Measurements from ENCODE around the gene HPS4. TPM values are rescaled to one million over a fixed set of nuclear protein-coding genes. Genes with fewer than 3 reads are reported as not detected.

HPS4 gene
- total RNA-seq, 2 experiments from 2014 or later = 51.8 to 53.5 TPM

DNA sequence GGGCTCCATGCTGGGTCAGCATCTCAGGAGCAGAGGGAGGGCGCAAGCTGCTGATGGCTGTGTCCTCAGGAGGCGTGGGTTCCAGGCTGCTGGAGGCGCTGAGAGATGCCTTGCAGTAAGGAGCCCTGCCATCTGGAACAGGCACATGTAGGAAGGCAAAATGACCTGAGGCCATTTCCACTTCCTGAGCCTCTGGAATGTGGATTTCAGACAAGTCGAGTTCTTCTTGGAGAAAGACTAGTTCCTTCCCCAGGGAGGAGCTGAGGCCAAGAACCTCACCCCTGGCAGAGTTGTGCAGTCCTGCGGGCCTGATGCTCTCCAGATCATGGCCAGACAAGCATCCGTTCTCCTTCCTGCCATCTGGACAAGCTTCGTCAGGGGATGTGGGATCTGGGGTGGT, 19.3 kb downstream of the HPS4 start:
- no peak for DNase-seq
- H3K4me1 Mint-ChIP-seq (ENCODE audit: low read depth) = no peaks in the 10 kb centered on the region
- ChIA-PET CTCF (interaction anchor here (6.2 kb wide), 1 partner anchor 99 kb away, joined by 71 read pairs; no protein-coding TSS in a partner anchor), POLR2A (interaction anchor here (0.9 to 2.0 kb wide), 2 partner anchors 19 to 33 kb away, joined by 5 read pairs; partner anchors contain the start of genes HPS4 and SRRD)
- peaks cover 36% of the 10 kb centered on the region for H3K36me3 Mint-ChIP-seq (ENCODE audit: low read depth)
- H3K27ac Mint-ChIP-seq = no peak overlapping the region
- no peak overlapping the region for H3K4me3 Mint-ChIP-seq
- intact Hi-C loops (cut with micrococcal nuclease) = loop anchor here (5.0 kb wide), 1 partner anchor 67 kb away; no protein-coding TSS in a partner anchor
- ATAC-seq = no peak
- no peaks in the 10 kb centered on the region for H3K9me3 Mint-ChIP-seq
- H3K27me3 Mint-ChIP-seq = no peaks in the 10 kb centered on the region
- TF ChIP-seq, protein P1, sequence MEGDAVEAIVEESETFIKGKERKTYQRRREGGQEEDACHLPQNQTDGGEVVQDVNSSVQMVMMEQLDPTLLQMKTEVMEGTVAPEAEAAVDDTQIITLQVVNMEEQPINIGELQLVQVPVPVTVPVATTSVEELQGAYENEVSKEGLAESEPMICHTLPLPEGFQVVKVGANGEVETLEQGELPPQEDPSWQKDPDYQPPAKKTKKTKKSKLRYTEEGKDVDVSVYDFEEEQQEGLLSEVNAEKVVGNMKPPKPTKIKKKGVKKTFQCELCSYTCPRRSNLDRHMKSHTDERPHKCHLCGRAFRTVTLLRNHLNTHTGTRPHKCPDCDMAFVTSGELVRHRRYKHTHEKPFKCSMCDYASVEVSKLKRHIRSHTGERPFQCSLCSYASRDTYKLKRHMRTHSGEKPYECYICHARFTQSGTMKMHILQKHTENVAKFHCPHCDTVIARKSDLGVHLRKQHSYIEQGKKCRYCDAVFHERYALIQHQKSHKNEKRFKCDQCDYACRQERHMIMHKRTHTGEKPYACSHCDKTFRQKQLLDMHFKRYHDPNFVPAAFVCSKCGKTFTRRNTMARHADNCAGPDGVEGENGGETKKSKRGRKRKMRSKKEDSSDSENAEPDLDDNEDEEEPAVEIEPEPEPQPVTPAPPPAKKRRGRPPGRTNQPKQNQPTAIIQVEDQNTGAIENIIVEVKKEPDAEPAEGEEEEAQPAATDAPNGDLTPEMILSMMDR (IDR thresholded peaks at IDR 0.05) = no peak

DNA sequence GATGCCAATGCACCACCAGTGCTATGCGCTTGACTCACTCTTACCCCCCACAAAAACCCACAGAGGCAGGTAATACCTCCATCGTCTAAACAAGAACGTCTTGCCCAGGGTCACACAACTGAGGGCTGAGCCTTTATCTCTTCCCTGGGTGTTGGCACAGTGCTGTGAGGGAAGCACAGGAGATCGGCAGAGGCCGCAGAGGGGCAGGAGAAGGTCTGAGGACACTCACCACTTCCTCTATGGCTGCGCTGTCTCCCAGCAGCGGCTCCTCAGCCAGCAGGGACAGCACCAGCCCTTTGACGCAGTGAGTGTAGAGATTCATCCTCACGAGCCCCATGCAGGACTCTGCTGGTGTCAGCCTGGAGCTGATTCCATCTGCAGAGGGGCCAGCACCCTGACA, 19.9 kb downstream of the HPS4 start:
- intact Hi-C loops (cut with micrococcal nuclease) = loop anchor here (5.0 kb wide), 1 partner anchor 66 kb away; no protein-coding TSS in a partner anchor
- Mint-ChIP-seq H3K36me3 (ENCODE audit: low read depth) (peaks cover 31% of the 10 kb centered on the region), H3K9me3 (no peaks in the 10 kb centered on the region)

DNA sequence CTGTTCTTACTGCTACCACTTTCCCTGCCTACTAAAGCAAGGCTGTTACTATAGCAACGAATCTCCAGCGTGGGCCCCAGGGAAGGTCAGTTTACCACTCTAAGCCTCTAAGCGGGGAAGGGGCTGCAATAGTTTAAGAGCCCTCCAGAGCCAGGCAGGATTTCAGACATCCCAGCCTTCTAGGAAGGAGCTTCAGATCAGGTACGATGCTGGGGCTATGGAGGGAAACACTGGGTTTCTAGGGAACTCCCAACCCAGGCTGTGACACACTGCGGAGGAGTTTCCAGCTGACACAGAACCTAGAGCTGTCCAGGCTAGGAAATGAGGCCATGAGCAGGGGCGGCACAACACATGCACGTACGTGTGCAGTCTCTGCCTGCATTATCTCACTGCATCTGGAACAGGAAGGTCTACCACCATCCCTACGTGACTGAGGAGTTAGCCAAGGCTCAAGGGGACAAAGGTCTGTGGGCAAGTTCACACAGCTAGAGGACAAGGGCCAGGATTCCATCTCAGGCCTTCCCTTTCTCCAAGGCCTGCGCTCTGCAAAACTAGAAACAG, 20.4 kb downstream of the HPS4 start:
- ChIA-PET CTCF (interaction anchor here (4.0 to 6.2 kb wide), 3 partner anchors 17 to 98 kb away, joined by 48 to 71 read pairs (median 56); partner anchors contain the start of genes HPS4 and SRRD), POLR2A (no interaction called here)
- Mint-ChIP-seq H3K27me3 (no peaks in the 10 kb centered on the region), H3K4me1 (ENCODE audit: low read depth) (no peaks in the 10 kb centered on the region), H3K27ac (no peak overlapping the region), H3K4me3 (no peak overlapping the region), H3K9me3 (no peaks in the 10 kb centered on the region), H3K36me3 (ENCODE audit: low read depth) (peaks cover 26% of the 10 kb centered on the region)
- intact Hi-C loops (cut with micrococcal nuclease) = loop anchor here (5.0 kb wide), 1 partner anchor 66 kb away; no protein-coding TSS in a partner anchor
- DNase-seq (no peak), ATAC-seq (no peak)
- TF ChIP-seq, protein P1 (IDR thresholded peaks at IDR 0.05) = no peak

More for the DNA sequence above, 19.9 kb downstream of the HPS4 start:
- no peak for ATAC-seq
- H3K27me3 Mint-ChIP-seq = no peaks in the 10 kb centered on the region
- TF ChIP-seq, protein P1 (IDR thresholded peaks at IDR 0.05) = no peak
- no peak for DNase-seq
- no peak overlapping the region for H3K4me3 Mint-ChIP-seq
- CTCF ChIA-PET = interaction anchor here (4.1 to 6.2 kb wide), 2 partner anchors 16 to 99 kb away, joined by 48 to 71 read pairs; partner anchors contain the start of genes HPS4 and SRRD
- H3K27ac Mint-ChIP-seq = no peak overlapping the region
- H3K4me1 Mint-ChIP-seq (ENCODE audit: low read depth) = no peaks in the 10 kb centered on the region
- POLR2A ChIA-PET = interaction anchor here (0.9 to 2.0 kb wide), 2 partner anchors 20 to 32 kb away, joined by 5 read pairs; partner anchors contain the start of genes HPS4 and SRRD

DNA sequence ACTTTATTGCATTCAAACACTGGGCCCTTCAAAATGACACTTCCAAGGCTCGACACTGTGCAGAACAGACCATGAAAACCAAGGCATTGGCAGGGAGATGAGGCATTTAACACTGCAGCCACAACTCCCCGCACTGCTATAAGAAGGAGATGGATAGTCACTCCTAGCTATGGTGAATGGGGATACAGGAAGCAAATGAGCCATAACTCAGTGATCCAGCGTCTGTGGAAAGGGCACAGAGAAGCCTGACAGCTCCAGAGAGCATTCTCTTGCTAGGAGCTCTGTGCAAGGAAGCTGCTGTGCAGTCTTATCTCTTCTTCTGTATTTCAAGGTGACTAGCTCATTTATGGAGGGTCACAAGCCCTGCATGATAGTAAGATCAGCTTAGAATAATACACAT, 20.9 kb downstream of the HPS4 start:
- ChIA-PET CTCF (interaction anchor here (1.0 to 6.2 kb wide), 8 partner anchors 8 to 133 kb away, joined by 3 to 71 read pairs (median 6); partner anchors contain the start of genes HPS4 and SRRD), POLR2A (no interaction called here)
- intact Hi-C loops (cut with micrococcal nuclease) = loop anchor here (5.0 kb wide), 1 partner anchor 65 kb away; no protein-coding TSS in a partner anchor
- H3K27me3 Mint-ChIP-seq = no peaks in the 10 kb centered on the region
- H3K4me1 Mint-ChIP-seq (ENCODE audit: low read depth) = no peaks in the 10 kb centered on the region
- peaks cover 25% of the 10 kb centered on the region for H3K36me3 Mint-ChIP-seq (ENCODE audit: low read depth)
- TF ChIP-seq, protein P1 (IDR thresholded peaks at IDR 0.05) = no peak
- DNase-seq (no peak), ATAC-seq (no peak)
- H3K4me3 Mint-ChIP-seq = no peak overlapping the region
- no peaks in the 10 kb centered on the region for H3K9me3 Mint-ChIP-seq
- no peak overlapping the region for H3K27ac Mint-ChIP-seq

DNA sequence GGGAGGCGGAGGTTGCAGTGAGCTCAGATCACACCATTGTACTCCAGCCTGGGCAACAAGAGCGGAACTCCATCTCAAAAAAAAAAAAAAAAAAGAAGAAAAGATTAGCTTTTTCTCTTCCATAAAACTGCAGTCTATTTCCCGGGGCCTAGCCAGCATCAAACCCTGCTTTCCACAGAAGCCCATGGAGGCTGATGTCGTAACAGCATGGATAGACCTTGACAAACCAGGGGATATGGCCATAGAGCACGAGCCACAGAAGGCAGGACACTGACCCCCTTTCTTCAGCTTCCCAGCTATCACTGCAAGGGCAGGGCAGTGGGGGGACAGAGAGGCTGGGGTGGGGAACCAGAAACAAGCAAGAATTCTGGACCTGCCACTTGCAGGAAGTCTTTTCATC, 21.5 kb downstream of the HPS4 start:
- ChIA-PET CTCF (interaction anchor here (0.8 to 6.2 kb wide), 17 partner anchors 8 to 235 kb away, joined by 3 to 71 read pairs (median 5); partner anchors contain the start of genes HPS4 and SRRD), POLR2A (interaction anchor here (1.3 kb wide), 1 partner anchor 32 kb away, joined by 5 read pairs; no protein-coding TSS in a partner anchor)
- no peaks in the 10 kb centered on the region for H3K4me1 Mint-ChIP-seq (ENCODE audit: low read depth)
- no peaks in the 10 kb centered on the region for H3K27me3 Mint-ChIP-seq
- no peaks in the 10 kb centered on the region for H3K9me3 Mint-ChIP-seq
- no peak overlapping the region for H3K27ac Mint-ChIP-seq
- TF ChIP-seq, protein P1 (IDR thresholded peaks at IDR 0.05) = no peak
- no peak for ATAC-seq
- intact Hi-C loops (cut with micrococcal nuclease) = loop anchor here (5.0 kb wide), 1 partner anchor 65 kb away; no protein-coding TSS in a partner anchor
- no peak overlapping the region for H3K4me3 Mint-ChIP-seq
- DNase-seq = no peak
- H3K36me3 Mint-ChIP-seq (ENCODE audit: low read depth) = peaks cover 29% of the 10 kb centered on the region
